Measurements from ENCODE around the gene TIGD6. TPM values are rescaled to one million over a fixed set of nuclear protein-coding genes. Genes with fewer than 3 reads are reported as not detected.

TIGD6 gene
- total RNA-seq, 4 donors from 2014 or later: 0.20 to 2.5 (median 1.6) TPM

GRCh38 chr5:149956685-149957084 is 43.8 kb downstream of the TIGD6 start:
- H3K4me1 ChIP-seq: peaks cover 0 to 38% (median 19%) of the 10 kb centered on the region in 4 donors
- no peaks in the 10 kb centered on the region for H3K36me3 ChIP-seq
- TF ChIP-seq CTCF (IDR thresholded peaks at IDR 0.05) (no peak), POLR2A (IDR thresholded peaks at IDR 0.05) (no peak), EP300 (IDR thresholded peaks at IDR 0.05; ENCODE audit: low read depth) (no peak), POLR2AphosphoS5 (IDR thresholded peaks at IDR 0.05) (no peak)
- no peaks in the 10 kb centered on the region for H3K27me3 ChIP-seq
- peak overlapping the region; percentile 90 to 95 (median 94) for H3K27ac ChIP-seq
- no peak overlapping the region for H3K4me3 ChIP-seq
- intact Hi-C loops (cut with DNase I; ENCODE audit: low total_unique reads) (no loop called here), in situ Hi-C loops (cut with MboI; ENCODE audit: low pct_ligation_motif_present in 1 of 4, low pct_unique_long_range_greater_than_20kb in 1 of 4, low sequenced_read_pairs in 3 of 4) (loop anchor here in 1 of 4 donors (25.0 kb wide), 1 partner anchor 94 kb away; no protein-coding TSS in a partner anchor)
- H3K9me3 ChIP-seq: no peaks in the 10 kb centered on the region
- DNase-seq: peak; percentile 46
- 46 to 71% methylated on average over 1 to 5 of the region's 5 CpGs for WGBS, 2 donors (ENCODE audit: low coverage in 1 of 2)

GRCh38 chr5:149954798-149955197 is 45.7 kb downstream of the TIGD6 start:
- no peaks in the 10 kb centered on the region for H3K36me3 ChIP-seq
- in situ Hi-C loops (cut with MboI; ENCODE audit: low pct_ligation_motif_present in 1 of 4, low pct_unique_long_range_greater_than_20kb in 1 of 4, low sequenced_read_pairs in 3 of 4) (loop anchor here in 1 of 4 donors (25.0 kb wide), 1 partner anchor 92 kb away; no protein-coding TSS in a partner anchor), intact Hi-C loops (cut with DNase I; ENCODE audit: low total_unique reads) (no loop called here)
- H3K27me3 ChIP-seq: no peaks in the 10 kb centered on the region
- no peaks in the 10 kb centered on the region for H3K9me3 ChIP-seq
- TF ChIP-seq POLR2AphosphoS5 (IDR thresholded peaks at IDR 0.05) (no peak), POLR2A (IDR thresholded peaks at IDR 0.05) (no peak), EP300 (IDR thresholded peaks at IDR 0.05; ENCODE audit: low read depth) (no peak), CTCF (IDR thresholded peaks at IDR 0.05) (no peak)
- DNase-seq: no peak
- H3K27ac ChIP-seq: no peak overlapping the region
- WGBS, 2 donors (ENCODE audit: low coverage in 1 of 2): 67 to 71% methylated on average over 2 to 6 of the region's 6 CpGs
- H3K4me1 ChIP-seq: peaks cover 0 to 35% (median 10%) of the 10 kb centered on the region in 4 donors
- no peak overlapping the region for H3K4me3 ChIP-seq

- Histone ChIP-seq H3K36me3 (no peaks in the 10 kb centered on the region), H3K4me3 (no peak overlapping the region), H3K9me3 (no peaks in the 10 kb centered on the region), H3K4me1 (peaks cover 0 to 23% (median 3%) of the 10 kb centered on the region in 4 donors), H3K27ac (no peak overlapping the region), H3K27me3 (no peaks in the 10 kb centered on the region)
- DNase-seq: no peak
- in situ Hi-C loops (cut with MboI; ENCODE audit: low pct_ligation_motif_present in 1 of 4, low pct_unique_long_range_greater_than_20kb in 1 of 4, low sequenced_read_pairs in 3 of 4) (loop anchor here in 1 of 4 donors (25.0 kb wide), 1 partner anchor 91 kb away; no protein-coding TSS in a partner anchor), intact Hi-C loops (cut with DNase I; ENCODE audit: low total_unique reads) (no loop called here)
- 48 to 73% methylated on average over 3 to 9 of the region's 9 CpGs for WGBS, 2 donors (ENCODE audit: low coverage in 1 of 2)
- TF ChIP-seq POLR2A (IDR thresholded peaks at IDR 0.05) (no peak), EP300 (IDR thresholded peaks at IDR 0.05; ENCODE audit: low read depth) (no peak), CTCF (IDR thresholded peaks at IDR 0.05) (no peak), POLR2AphosphoS5 (IDR thresholded peaks at IDR 0.05) (no peak)
Measured at GRCh38 chr5:149953436-149954121, 46.9 kb downstream of the TIGD6 start.

- 63 to 78% methylated on average over 5 to 6 of the region's 6 CpGs for WGBS, 2 donors (ENCODE audit: low coverage in 1 of 2)
- H3K4me1 ChIP-seq: peaks cover 0 to 18% (median 12%) of the 10 kb centered on the region in 4 donors
- TF ChIP-seq POLR2AphosphoS5 (IDR thresholded peaks at IDR 0.05) (no peak), CTCF (IDR thresholded peaks at IDR 0.05) (no peak), POLR2A (IDR thresholded peaks at IDR 0.05) (no peak), EP300 (IDR thresholded peaks at IDR 0.05; ENCODE audit: low read depth) (no peak)
- H3K27ac ChIP-seq: no peak overlapping the region
- in situ Hi-C loops (cut with MboI; ENCODE audit: low pct_ligation_motif_present in 1 of 4, low pct_unique_long_range_greater_than_20kb in 1 of 4, low sequenced_read_pairs in 3 of 4) (loop anchor here in 1 of 4 donors (25.0 kb wide), 1 partner anchor 89 kb away; no protein-coding TSS in a partner anchor), intact Hi-C loops (cut with DNase I; ENCODE audit: low total_unique reads) (no loop called here)
- no peaks in the 10 kb centered on the region for H3K27me3 ChIP-seq
- no peaks in the 10 kb centered on the region for H3K9me3 ChIP-seq
- H3K4me3 ChIP-seq: no peak overlapping the region
- no peaks in the 10 kb centered on the region for H3K36me3 ChIP-seq
- DNase-seq: no peak
Measured at GRCh38 chr5:149951138-149951749, 49.2 kb downstream of the TIGD6 start.

All from transverse colon (tissue), 4 donors.